DMS53 treated with DMSO at 0.1 percent for 48 hours (cell line): Measurements from ENCODE around the gene RYK.
"Not testable (repeated sequence)": the region's sequence is repeated elsewhere in the genome, so short reads cannot be mapped to it uniquely, and the experiment has no call there.

Experiments used
- DNase-seq: peaks from one replicate; lab custom pipeline; 2025; ENCODE audit not compliant: unreplicated experiment; lab: John Stamatoyannopoulos, UW

The RYK gene

DNA sequence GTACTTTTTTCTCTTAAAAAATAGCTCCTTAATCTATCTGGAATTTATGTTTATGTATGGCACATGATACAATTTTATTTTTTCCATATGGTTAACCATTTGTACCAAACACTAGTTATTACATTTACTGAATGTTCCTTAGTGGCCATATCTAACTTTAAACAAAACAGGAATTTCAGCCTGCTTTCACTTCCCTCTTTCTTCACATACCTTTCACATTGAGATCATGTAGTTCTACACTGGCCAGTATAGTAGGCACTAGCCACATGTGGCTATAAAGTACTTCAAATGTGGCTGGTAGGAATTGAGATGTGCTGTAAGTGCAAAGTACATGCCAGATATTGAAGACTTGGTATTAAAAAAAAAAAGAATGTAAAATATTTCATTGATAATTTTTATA is 4.7 kb upstream of the RYK start:
- no peak for DNase-seq

DNA sequence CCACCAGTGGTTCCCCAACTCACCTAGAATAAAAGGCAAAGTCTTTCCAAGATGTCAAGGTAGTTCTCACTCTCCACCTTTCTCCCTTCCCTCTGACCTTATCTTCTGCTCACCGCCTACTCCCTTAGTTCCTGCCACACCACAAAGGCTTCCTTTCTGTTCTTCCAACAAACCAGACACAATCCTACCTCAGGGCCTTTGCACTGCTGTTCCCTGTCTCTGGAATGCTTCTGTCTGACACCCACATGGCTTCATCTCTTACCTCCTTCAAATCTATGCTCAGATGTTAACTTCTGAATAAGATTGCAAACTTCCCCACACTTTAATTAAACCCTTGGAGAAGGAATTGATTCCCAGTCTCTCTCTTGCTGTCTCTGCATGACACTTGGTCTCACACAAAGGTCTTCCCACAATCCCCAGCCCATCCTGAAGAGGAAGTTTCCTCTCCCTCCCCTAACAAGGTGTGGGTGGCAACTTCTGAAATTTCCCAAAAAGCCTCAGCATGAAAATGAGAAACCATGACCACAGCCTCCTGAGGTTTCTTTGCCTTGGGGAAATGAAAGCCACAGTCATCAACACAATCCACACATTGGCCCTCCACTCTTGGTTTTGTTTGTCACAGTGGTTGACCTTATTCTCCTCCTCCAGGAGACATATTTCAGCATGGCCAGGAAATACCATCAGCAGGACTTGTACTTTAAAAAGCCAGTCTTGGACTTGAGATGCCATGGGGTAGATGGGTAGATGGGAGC is 3.0 kb upstream of the RYK start:
- DNase-seq = no peak

DNA sequence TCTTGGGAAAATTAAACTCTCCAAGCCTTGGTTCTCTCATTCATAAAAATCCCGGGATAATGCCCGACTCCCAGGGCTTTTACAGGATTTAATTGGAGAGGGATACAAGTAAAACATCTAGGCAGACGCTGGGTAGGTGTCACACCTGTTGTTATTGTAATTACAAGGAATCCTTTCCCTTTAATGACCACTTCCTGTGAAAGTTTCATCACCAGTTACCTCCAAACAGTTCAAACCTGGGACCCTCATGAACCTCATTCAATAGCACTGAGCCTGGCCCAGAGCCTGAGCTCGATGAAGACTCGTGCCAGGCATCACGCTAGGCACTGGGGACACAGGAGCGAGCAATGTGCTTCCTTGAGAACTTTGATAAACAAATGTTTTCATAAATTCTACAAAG is 2.1 kb upstream of the RYK start:
- DNase-seq = no peak

DNA sequence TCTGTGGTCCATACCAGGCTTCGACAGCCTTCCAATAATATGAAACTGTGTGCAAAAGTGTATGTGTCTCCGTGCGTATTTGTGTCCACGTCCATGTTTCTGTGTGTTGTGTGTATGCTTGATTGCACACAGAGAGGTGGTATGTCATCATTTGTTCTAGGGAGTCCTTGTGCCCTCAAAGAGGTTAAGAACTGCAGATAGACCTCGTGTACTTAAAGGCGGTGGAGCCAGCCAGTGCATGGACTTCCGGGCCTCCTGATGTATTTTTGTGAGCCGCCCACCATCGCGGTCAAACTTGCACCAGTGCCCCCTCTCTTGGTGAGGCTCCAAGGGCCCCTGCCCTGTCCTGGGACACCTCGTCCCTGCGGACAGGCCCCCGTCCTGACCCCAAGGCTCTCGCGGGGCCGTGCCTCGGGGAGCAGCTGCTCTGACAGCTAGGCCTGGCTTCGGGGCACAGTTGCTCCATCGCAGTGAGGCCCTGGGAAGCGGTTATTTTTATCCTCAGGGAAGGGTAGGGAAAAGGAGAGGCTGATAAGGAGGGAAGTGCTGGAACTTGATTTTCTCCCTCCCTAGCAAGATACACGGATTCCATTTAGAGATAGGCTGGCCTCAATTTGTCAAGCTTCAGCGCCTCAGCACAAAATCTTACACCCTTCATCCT is 1.2 kb upstream of the RYK start:
- no peak for DNase-seq

DNA sequence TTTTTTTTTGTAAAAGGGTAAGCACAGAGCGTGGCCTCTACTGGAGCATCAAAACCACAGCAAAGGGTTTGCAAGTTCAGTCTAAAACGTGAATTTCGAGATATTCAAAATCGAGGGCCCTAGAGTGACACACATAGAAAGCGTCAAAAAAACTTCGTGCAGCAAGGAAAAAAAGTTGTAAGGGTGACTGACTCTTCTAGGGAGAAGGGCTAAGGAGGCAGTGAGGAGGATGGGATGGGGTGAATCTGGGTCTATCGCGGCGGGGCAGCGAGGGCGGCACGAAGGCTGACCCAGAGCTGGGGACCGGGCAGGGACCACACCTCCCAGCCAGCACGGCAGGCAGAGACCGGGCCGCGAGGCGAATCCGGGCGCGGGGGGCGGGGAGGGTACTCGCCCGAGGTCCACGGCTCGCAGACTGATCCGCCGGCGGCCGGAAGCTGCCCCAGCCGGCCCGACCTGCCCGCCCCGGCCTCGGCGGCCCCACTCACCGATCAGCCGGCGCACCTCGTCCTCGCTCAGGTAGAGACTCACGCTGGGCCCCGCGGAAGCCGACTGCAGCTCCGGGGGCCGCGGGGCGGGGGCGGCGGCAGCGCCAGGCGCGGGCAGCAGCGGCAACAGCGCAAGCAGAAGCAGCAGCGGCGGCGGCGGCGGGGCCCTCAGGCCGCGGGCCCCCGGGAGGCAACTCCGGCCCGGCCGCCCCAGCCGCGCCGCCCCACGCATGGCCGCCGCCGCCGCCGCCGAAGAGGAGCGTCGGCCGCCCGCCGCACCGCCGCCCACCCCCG is 533 bp downstream of the RYK start:
- DNase-seq = peak; percentile 21

DNA sequence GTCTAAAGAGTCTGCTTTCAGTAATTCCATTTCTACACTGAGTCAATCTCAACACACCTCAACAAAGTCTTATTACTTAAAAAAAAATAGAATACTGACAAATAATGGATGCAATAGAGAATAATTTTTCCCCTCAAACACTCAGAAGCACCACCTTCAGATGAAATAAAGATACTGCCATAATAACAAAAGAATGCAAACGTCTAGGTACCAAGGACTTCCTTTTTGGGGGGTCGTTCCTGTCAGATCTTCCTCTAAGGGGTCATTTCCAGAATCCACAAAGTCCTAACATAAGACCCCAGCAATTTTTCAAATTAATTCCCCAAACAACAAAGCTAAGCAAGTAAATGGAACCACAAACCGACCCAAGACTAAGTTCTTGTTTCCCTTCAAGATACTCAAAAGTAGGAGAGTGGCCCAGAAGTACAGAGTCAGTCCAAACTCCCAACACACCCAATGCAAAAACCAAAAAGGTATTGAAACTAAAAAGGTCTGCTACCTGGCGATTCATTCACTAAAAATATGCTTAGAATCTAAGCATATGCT is 1.3 kb downstream of the RYK start:
- DNase-seq = no peak

DNA sequence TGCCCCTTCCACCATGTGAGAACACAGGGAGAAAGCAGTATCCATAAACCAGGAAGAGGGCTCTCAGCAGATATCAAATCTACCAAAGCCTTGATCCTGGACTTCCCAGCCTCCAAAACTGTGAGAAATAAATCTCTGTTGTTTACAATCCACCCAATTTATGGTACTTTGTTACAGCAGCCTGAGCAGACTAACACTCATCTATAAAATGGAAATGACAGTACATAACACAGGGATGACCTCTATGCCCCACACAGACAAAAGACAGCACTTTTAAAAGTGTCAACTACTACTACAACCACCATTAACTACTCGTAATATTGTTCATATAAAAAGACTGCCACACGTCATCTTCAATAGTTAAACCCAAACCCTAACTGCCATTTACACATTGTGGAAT is 5.7 kb downstream of the RYK start:
- DNase-seq = no peak

DNA sequence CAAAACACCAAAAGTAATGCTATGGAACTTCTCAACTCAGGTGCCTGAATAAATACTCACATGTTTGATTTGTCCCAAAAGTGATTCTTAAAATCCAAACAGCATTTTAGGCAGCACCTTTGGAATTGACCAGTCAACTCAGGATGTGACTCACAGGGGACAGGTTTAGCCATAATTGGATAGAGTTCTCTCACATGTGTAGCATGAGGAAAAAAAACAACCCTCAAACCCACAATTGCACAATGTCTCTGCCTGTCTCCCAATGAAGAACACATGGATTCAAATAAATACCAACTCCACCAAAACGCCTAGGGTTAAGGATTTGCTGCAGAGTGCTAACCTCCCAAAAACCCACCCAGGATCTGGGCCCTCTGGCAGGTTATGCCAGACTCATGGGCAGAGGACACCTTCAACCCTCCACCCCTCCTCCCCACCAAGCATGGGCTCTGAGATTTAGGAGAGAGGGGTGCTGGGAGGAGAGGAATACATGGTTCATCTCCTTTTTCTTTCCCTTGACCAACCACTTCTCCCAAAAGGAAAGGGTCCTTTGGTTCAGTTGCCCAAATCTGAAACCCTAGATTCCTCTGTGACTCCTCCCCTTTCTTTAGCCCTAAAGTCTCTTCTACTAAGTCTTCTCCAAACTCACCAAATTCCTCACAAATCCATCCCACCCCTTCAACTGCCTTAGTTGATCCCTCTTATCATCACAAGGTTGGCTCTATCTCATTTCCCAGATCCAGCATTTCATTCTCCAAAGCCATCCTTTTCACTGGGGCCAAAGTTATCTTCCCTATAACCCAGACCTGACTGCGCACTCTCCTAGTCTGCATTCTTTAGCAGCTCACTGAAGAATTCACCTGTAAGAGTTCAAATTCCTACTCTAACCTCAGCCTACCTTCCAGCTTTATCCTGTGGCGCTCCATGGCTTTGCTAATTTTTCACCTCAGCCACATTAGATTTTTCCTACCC is 7.7 kb downstream of the RYK start:
- no peak for DNase-seq

DNA sequence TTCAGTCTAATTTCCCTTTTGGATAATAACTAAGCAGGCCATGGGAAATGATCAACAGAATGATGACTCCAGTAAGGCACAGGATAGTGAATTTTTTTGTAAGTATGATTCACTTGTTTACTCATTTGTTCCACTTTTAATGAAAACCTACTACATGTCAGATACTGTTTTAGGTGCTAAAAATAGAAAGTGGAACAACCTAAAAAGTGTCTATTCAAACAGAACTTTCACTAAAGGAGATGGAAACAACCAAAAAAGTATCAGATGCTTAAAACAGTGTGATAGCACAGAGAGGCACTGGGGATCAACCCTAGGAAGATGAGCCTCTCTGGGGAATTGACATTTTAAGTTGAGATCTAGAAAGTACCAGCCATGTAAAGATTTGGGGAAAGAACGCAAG is 11.1 kb downstream of the RYK start:
- DNase-seq = no peak

DNA sequence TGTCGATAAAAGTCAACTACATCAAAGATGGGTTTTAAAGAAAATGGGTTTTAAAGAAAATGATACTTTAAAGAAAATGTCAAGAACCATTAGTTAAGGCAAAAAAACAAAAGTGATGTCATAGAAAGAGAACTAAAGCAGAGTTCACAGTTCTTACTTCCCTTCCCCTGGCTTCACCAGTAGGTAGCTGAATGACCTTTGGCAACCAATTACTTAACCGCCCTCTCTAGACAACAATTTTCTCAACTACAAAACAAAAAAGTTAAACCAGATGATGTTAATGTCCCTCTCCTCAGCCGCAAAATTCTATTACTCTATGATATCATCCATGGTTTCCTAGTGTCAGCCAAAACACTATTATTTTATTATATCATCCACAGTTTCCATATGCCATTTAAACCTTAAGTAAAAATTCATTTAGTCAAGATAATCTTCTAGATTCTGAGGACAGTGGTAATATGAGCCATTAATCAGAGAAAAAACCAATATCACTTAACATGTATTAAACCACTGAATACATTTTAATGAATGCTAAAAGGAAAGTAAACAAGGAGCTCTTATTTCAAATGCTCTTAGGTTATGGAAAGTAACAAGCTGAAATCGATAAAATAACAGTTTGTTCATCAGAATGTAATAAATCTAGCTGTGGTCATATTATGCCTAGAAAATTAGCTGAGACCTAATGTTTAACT is 13.1 kb downstream of the RYK start:
- no peak for DNase-seq

DNA sequence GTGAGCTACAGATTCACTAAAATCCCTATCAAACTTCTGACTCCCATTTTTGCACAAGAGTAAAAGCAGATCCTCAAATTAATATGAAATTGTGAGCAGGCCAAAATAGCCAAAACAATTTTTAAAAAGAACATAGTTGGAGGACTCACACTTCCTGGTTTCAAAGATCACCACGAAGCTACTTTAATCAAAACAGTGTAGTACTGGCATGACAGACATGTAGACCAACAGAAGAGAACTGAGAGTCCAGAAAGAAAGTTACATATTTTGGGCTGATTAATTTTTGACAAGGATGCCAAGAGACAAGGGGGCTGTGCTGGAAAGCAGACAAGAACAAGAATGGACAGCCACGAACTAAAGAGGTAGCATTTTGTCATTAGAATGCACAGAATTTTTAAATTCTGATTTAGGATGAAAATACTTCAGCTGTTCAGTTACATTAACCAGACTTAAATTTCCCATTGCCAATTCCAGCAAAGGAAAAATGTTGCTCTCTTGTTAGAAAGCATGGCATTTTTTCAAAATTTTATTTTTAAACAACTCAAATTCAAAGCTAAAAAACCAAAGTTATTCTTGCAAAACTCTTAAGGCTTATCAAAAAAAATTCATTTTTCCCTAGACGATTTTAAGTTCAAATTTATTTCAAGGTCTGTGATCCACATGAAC is 14.0 kb downstream of the RYK start:
- DNase-seq = no peak

DNA sequence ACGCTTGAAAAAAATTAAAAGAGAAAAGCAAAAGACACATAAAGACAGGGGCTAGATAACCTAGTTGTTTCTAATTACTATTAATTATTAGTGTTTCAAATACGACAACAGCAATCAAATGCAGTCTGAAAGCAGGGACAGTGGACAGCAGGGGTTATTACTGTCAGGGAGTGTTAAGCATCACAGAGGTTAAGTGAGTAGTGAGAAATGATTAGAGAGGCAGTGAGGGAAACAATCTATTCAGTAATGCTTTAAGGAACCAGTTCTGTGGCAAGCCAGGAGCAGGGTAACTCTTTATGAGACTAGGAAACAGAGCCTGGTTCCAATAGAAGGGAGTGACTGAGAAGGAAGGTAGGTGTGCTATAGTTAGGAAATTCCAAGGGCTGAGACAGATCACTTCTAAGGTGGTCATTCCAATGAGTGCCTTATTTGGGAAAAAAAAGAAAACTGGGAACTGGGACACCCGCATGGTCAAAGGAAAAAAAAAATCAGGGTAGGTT is 15.0 kb downstream of the RYK start:
- DNase-seq = no peak

DNA sequence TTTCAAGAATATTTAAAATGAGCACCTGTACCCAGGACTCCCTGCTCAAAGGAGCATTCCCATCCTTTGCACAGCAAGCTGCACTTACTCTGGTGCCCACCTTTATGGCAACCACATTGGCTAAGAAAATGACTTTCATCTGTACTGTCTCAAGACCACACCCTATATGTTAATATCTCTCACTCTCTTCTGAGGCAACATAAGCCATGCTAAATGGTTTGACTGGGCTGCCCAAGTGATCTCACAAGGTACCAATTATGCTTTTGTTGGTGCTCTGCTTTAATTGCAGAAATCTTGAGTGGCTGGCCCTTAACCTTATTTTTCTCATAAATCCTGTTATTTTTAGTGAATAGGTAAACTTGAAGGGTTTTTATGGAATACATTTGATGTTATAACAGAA is 17.7 kb downstream of the RYK start:
- DNase-seq = no peak

DNA sequence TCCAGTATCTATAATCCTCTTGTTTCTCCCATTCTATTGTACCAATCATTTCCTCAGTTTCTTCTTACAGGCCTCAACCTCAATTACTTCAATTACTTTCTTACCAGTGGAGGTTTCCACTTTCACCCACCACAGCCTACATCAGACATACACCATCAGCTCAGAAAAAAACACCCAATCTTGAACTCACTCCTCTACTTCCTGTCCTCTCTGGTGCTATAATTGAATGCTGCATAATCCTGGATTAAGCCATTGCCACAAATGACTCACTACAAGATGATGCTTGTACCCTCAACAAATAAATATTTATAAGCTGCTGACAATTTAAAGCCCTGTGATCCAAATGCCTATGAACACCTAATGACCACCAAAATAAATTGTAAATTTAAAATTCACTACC is 18.5 kb downstream of the RYK start:
- DNase-seq = no peak

DNA sequence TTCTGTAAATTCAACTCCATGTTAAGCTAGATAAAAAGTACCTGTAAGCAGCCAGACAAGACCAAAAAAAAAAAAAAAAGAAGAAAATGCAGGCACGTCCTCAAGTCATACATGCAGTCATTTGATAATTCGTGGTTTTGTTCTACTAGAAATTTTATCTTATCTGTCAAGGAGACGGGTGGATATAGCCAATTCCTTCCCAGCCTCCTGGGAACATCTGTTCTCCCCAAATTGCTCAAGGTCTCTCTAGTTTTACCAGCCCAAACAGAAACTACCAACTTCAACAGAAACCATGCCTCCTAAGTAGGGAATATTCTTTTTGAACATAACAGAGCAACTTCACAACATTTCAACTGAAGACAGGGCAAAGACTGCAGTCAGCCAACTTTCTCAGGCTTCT is 19.5 kb downstream of the RYK start:
- no peak for DNase-seq

DNA sequence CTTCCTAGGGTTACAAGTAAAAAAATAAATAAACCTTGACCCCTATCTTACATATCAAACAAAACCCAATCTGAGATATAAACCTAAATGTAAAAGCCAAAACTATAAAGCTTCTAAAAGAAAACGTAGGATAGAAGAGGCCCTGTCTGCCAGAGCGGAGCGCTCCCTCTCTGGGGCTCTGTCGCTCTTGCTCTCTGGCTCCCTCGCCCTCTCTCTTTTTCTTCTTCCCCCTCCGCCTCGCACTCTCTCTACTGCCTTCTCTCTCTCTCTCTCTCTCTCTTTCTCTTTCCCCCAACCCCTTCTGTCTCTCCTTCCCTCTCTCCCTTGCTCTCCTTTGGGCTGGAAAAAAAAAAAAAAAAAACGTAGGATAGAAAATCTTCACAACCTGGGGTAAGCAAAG is 21.6 kb downstream of the RYK start:
- no peak for DNase-seq

DNA sequence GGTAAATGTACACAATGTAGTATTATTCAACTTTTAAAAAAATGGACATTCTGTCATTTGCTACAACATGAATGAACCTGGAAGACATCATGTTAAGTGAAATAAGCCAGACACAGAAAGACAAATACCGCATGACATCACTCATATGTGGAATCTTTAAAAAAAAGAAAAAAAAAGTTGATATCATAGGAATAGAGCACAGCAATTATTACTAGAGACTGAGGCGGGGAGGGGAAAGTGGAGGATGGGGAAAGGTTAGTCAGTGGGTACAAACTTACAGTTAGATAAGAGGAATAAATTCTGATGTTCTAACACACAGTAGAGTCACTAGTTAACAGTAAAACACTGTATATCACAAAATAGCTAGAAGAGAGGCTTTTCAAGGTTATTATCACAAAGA is 22.2 kb downstream of the RYK start:
- no peak for DNase-seq

DNA sequence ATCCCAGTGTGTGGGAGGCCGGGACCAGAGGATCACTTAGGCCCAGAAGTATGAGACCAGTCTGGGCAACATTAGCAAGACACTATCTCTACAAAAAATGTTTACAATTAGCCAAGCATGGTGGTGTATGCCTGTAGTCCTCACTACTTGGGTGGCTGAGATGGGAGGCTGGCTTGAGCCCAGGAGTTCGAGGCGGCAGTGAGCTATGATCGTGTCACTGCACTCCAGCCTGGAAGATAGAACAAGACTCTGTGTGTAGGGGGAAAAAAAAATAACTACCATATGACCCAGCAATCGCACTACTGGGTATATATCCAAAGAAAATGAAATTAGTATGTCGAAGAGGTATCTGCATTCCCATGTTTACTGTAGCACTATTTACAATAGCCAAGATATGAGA is 22.6 kb downstream of the RYK start:
- DNase-seq = no peak

DNA sequence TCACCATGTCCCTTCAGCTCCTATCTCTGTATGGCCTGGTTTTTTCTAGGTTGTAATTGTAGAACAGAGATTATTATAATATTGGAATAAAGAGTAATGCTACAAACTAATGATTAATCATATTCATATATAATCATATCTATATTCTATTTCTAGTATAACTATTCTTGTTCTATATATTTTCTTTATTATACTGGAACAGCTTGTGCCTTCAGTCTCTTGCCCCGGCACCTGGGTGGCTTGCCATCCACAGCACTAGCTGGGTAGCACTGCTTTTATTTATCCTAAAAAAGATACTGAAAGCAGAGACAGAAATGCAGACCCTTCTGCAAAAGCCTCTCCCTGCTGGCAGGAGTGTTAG is 25.9 kb downstream of the RYK start:
- not testable (repeated sequence) for DNase-seq

DNA sequence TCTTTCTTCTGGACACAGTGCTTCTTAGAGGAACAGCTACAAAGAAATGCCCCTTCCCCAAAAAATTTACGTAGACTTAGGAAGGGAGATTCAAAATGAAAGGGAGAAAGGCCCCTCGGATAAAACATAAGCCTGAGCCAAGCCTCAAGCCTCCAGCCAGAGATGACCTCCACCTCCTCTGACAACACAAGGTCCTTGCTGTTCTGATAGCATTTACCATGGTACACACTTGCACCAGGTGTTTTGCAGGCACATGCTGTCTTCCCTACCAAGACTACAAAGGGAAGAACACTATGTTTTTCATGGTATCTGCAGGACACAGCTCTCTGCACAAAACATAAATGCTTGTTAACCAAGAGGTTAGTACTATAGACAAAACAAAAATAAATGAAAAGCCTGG is 27.8 kb downstream of the RYK start:
- DNase-seq = no peak
